Measurements from ENCODE around the gene DIP2B.

Gene DIP2B

GRCh38 chr12:50597200-50598195 is 92.7 kb downstream of the DIP2B start:
- ChIA-PET CTCF (interaction anchor here (0.9 to 1.5 kb wide), 2 partner anchors 8 to 13 kb away, joined by 3 read pairs; no protein-coding TSS in a partner anchor), POLR2A (no interaction called here)
- Histone ChIP-seq H3K4me1 (ENCODE audit: control extremely low read depth in 1 of 4, control insufficient read depth in 4 of 4, insufficient read depth in 4 of 4, low read length in 3 of 4) (peaks cover 4 to 29% (median 18%) of the 10 kb centered on the region in 4 experiments), H3K4me3 (ENCODE audit: control insufficient read depth in 1 of 7, extremely low read depth in 1 of 7, insufficient read depth in 4 of 7, low read depth in 2 of 7, low read length in 6 of 7) (no peak overlapping the region), H3K9me3 (ENCODE audit: control extremely low read depth in 1 of 5, control insufficient read depth in 4 of 5, insufficient read depth in 2 of 5, low read depth in 1 of 5, low read length in 4 of 5) (no peaks in the 10 kb centered on the region), H3K27ac (ENCODE audit: insufficient read depth in 1 of 2, low read depth in 1 of 2, low read length in 2 of 2, poor library complexity in 1 of 2, severe bottlenecking in 2 of 2) (peak overlapping the region in 1 of 2 experiments; percentile 29), H3K27me3 (replicated peaks in 2 of 5; ENCODE audit: control insufficient read depth in 4 of 5, insufficient read depth in 5 of 5, low read length in 4 of 5) (no peaks in the 10 kb centered on the region), H3K36me3 (ENCODE audit: control insufficient read depth in 4 of 4, insufficient read depth in 4 of 4, low read length in 3 of 4) (no peaks in the 10 kb centered on the region)
- peak; percentile 29 to 70 (median 56) for DNase-seq
- 44% methylated on average over 3 of the region's 9 CpGs for WGBS (ENCODE audit: insufficient coverage)

- 78% methylated on average over 2 of the region's 2 CpGs for WGBS (ENCODE audit: insufficient coverage)
- Histone ChIP-seq H3K27ac (ENCODE audit: insufficient read depth in 1 of 2, low read depth in 1 of 2, low read length in 2 of 2, poor library complexity in 1 of 2, severe bottlenecking in 2 of 2) (peak overlapping the region in 1 of 2 experiments; percentile 29), H3K4me1 (ENCODE audit: control extremely low read depth in 1 of 4, control insufficient read depth in 4 of 4, insufficient read depth in 4 of 4, low read length in 3 of 4) (peaks cover 4 to 29% (median 16%) of the 10 kb centered on the region in 4 experiments), H3K9me3 (ENCODE audit: control extremely low read depth in 1 of 5, control insufficient read depth in 4 of 5, insufficient read depth in 2 of 5, low read depth in 1 of 5, low read length in 4 of 5) (no peaks in the 10 kb centered on the region), H3K36me3 (ENCODE audit: control insufficient read depth in 4 of 4, insufficient read depth in 4 of 4, low read length in 3 of 4) (no peaks in the 10 kb centered on the region), H3K27me3 (replicated peaks in 2 of 5; ENCODE audit: control insufficient read depth in 4 of 5, insufficient read depth in 5 of 5, low read length in 4 of 5) (no peaks in the 10 kb centered on the region), H3K4me3 (ENCODE audit: control insufficient read depth in 1 of 7, extremely low read depth in 1 of 7, insufficient read depth in 4 of 7, low read depth in 2 of 7, low read length in 6 of 7) (no peak overlapping the region)
- POLR2A ChIA-PET = no interaction called here
- no peak for DNase-seq
- CTCF ChIA-PET = interaction anchor here (1.5 kb wide), 1 partner anchor 7 kb away, joined by 3 read pairs; no protein-coding TSS in a partner anchor
Observed at GRCh38 chr12:50598321-50598862, 93.6 kb downstream of the DIP2B start.

DNA sequence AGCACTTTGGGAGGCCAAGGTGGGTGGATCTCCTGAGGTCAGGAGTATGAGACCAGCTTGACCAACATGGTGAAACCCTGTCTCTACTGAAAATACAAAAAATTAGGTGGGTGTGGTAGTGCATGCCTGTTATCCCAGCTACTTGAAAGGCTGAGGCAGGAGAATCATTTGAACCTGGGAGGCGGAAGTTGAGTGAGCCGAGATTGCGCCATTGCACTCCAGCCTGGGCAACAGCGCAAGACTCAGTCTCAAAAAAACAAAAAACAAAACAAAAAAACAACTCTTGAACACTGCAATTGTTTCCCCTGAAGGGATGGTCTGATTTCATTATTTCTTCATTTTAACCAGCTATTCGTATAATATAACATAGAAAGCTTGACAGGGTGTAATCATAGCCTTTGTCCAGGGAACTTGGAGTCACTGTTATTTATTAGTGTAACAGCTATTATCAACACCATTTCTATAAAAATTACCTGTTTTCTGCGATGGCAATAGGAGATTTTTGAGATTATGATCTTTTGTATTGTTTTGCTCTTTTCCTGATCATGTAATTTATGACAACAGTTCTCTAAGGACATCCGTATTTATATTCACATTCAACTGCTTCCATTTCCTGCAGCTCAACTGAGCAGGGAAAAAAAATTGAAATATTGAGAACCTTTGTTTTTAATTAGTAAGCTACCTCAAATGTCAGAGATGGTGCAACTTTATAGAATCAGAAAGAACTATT is 94.7 kb downstream of the DIP2B start:
- H3K27me3 ChIP-seq (replicated peaks in 2 of 5; ENCODE audit: control insufficient read depth in 4 of 5, insufficient read depth in 5 of 5, low read length in 4 of 5) = no peaks in the 10 kb centered on the region
- H3K4me1 ChIP-seq (ENCODE audit: control extremely low read depth in 1 of 4, control insufficient read depth in 4 of 4, insufficient read depth in 4 of 4, low read length in 3 of 4) = peaks cover 4 to 29% (median 16%) of the 10 kb centered on the region in 4 experiments
- H3K36me3 ChIP-seq (ENCODE audit: control insufficient read depth in 4 of 4, insufficient read depth in 4 of 4, low read length in 3 of 4) = no peaks in the 10 kb centered on the region
- ChIA-PET CTCF (interaction anchor here (1.2 to 1.7 kb wide), 6 partner anchors 12 to 91 kb away, joined by 3 to 8 read pairs (median 4); no protein-coding TSS in a partner anchor), POLR2A (no interaction called here)
- DNase-seq = no peak
- H3K9me3 ChIP-seq (ENCODE audit: control extremely low read depth in 1 of 5, control insufficient read depth in 4 of 5, insufficient read depth in 2 of 5, low read depth in 1 of 5, low read length in 4 of 5) = no peaks in the 10 kb centered on the region
- no peak overlapping the region for H3K4me3 ChIP-seq (ENCODE audit: control insufficient read depth in 1 of 7, extremely low read depth in 1 of 7, insufficient read depth in 4 of 7, low read depth in 2 of 7, low read length in 6 of 7)
- 100% methylated on average over 1 of the region's 7 CpGs for WGBS (ENCODE audit: insufficient coverage)
- no peak overlapping the region for H3K27ac ChIP-seq (ENCODE audit: insufficient read depth in 1 of 2, low read depth in 1 of 2, low read length in 2 of 2, poor library complexity in 1 of 2, severe bottlenecking in 2 of 2)

- no CpG with 5 or more reads among the region's 1 CpG for WGBS (ENCODE audit: insufficient coverage)
- CTCF ChIA-PET = interaction anchor here (1.2 to 1.9 kb wide), 6 partner anchors 11 to 92 kb away, joined by 3 to 8 read pairs (median 4); no protein-coding TSS in a partner anchor
- POLR2A ChIA-PET = no interaction called here
- no peak for DNase-seq
- no peaks in the 10 kb centered on the region for H3K9me3 ChIP-seq (ENCODE audit: control extremely low read depth in 1 of 5, control insufficient read depth in 4 of 5, insufficient read depth in 2 of 5, low read depth in 1 of 5, low read length in 4 of 5)
- H3K27me3 ChIP-seq (replicated peaks in 2 of 5; ENCODE audit: control insufficient read depth in 4 of 5, insufficient read depth in 5 of 5, low read length in 4 of 5) = no peaks in the 10 kb centered on the region
- no peak overlapping the region for H3K27ac ChIP-seq (ENCODE audit: insufficient read depth in 1 of 2, low read depth in 1 of 2, low read length in 2 of 2, poor library complexity in 1 of 2, severe bottlenecking in 2 of 2)
- no peak overlapping the region for H3K4me3 ChIP-seq (ENCODE audit: control insufficient read depth in 1 of 7, extremely low read depth in 1 of 7, insufficient read depth in 4 of 7, low read depth in 2 of 7, low read length in 6 of 7)
- no peaks in the 10 kb centered on the region for H3K36me3 ChIP-seq (ENCODE audit: control insufficient read depth in 4 of 4, insufficient read depth in 4 of 4, low read length in 3 of 4)
- H3K4me1 ChIP-seq (ENCODE audit: control extremely low read depth in 1 of 4, control insufficient read depth in 4 of 4, insufficient read depth in 4 of 4, low read length in 3 of 4) = peaks cover 4 to 29% (median 16%) of the 10 kb centered on the region in 4 experiments
Observed at GRCh38 chr12:50600364-50600763, 95.6 kb downstream of the DIP2B start.

- Histone ChIP-seq H3K27me3 (replicated peaks in 2 of 5; ENCODE audit: control insufficient read depth in 4 of 5, insufficient read depth in 5 of 5, low read length in 4 of 5) (no peaks in the 10 kb centered on the region), H3K27ac (ENCODE audit: insufficient read depth in 1 of 2, low read depth in 1 of 2, low read length in 2 of 2, poor library complexity in 1 of 2, severe bottlenecking in 2 of 2) (no peak overlapping the region), H3K4me3 (ENCODE audit: control insufficient read depth in 1 of 7, extremely low read depth in 1 of 7, insufficient read depth in 4 of 7, low read depth in 2 of 7, low read length in 6 of 7) (no peak overlapping the region), H3K4me1 (ENCODE audit: control extremely low read depth in 1 of 4, control insufficient read depth in 4 of 4, insufficient read depth in 4 of 4, low read length in 3 of 4) (peaks cover 4 to 24% (median 10%) of the 10 kb centered on the region in 4 experiments), H3K9me3 (ENCODE audit: control extremely low read depth in 1 of 5, control insufficient read depth in 4 of 5, insufficient read depth in 2 of 5, low read depth in 1 of 5, low read length in 4 of 5) (no peaks in the 10 kb centered on the region), H3K36me3 (ENCODE audit: control insufficient read depth in 4 of 4, insufficient read depth in 4 of 4, low read length in 3 of 4) (peaks cover 0 to 3% (median 0%) of the 10 kb centered on the region in 4 experiments)
- DNase-seq = no peak
- CTCF ChIA-PET = interaction anchor here (0.5 to 1.7 kb wide), 6 partner anchors 11 to 464 kb away, joined by 3 to 4 read pairs (median 4); partner anchors contain the start of gene DIP2B
- POLR2A ChIA-PET = interaction anchor here (0.6 to 0.7 kb wide), 2 partner anchors 11 to 1133 kb away, joined by 3 read pairs; no protein-coding TSS in a partner anchor
- 100% methylated on average over 1 of the region's 4 CpGs for WGBS (ENCODE audit: insufficient coverage)
Observed at GRCh38 chr12:50603817-50604639, 99.2 kb downstream of the DIP2B start.

GRCh38 chr12:50604640-50604920 is 99.8 kb downstream of the DIP2B start:
- ChIA-PET CTCF (interaction anchor here (1.5 kb wide), 1 partner anchor 12 kb away, joined by 3 read pairs; no protein-coding TSS in a partner anchor), POLR2A (no interaction called here)
- H3K4me1 ChIP-seq (ENCODE audit: control extremely low read depth in 1 of 4, control insufficient read depth in 4 of 4, insufficient read depth in 4 of 4, low read length in 3 of 4) = peaks cover 2 to 21% (median 7%) of the 10 kb centered on the region in 4 experiments
- H3K36me3 ChIP-seq (ENCODE audit: control insufficient read depth in 4 of 4, insufficient read depth in 4 of 4, low read length in 3 of 4) = peaks cover 0 to 3% (median 0%) of the 10 kb centered on the region in 4 experiments
- no peaks in the 10 kb centered on the region for H3K27me3 ChIP-seq (replicated peaks in 2 of 5; ENCODE audit: control insufficient read depth in 4 of 5, insufficient read depth in 5 of 5, low read length in 4 of 5)
- no CpG with 5 or more reads among the region's 1 CpG for WGBS (ENCODE audit: insufficient coverage)
- no peak overlapping the region for H3K27ac ChIP-seq (ENCODE audit: insufficient read depth in 1 of 2, low read depth in 1 of 2, low read length in 2 of 2, poor library complexity in 1 of 2, severe bottlenecking in 2 of 2)
- no peak for DNase-seq
- H3K4me3 ChIP-seq (ENCODE audit: control insufficient read depth in 1 of 7, extremely low read depth in 1 of 7, insufficient read depth in 4 of 7, low read depth in 2 of 7, low read length in 6 of 7) = no peak overlapping the region
- H3K9me3 ChIP-seq (ENCODE audit: control extremely low read depth in 1 of 5, control insufficient read depth in 4 of 5, insufficient read depth in 2 of 5, low read depth in 1 of 5, low read length in 4 of 5) = no peaks in the 10 kb centered on the region

All from common myeloid progenitor, CD34-positive (primary cell).